ENCODE results near the gene HOXC5.

The HOXC5 gene

GRCh38 chr12:54047964-54048303 lies 15.1 kb downstream of the HOXC5 start:
- H3K4me3 ChIP-seq (ENCODE audit: low read depth, low read length): no peak overlapping the region
- TF ChIP-seq CTCF (IDR thresholded peaks at IDR 0.05; ENCODE audit: low read depth, low read length, missing control alignments): no peak
- DNase-seq (ENCODE audit: low read depth): no peak

GRCh38 chr12:54048406-54049093 lies 15.7 kb downstream of the HOXC5 start:
- no peak for DNase-seq (ENCODE audit: low read depth)
- TF ChIP-seq CTCF (IDR thresholded peaks at IDR 0.05; ENCODE audit: low read depth, low read length, missing control alignments): no peak
- H3K4me3 ChIP-seq (ENCODE audit: low read depth, low read length): no peak overlapping the region

- DNase-seq (ENCODE audit: low read depth): no peak
- H3K4me3 ChIP-seq (ENCODE audit: low read depth, low read length): no peak overlapping the region
- TF ChIP-seq CTCF (IDR thresholded peaks at IDR 0.05; ENCODE audit: low read depth, low read length, missing control alignments): no peak
These were observed 16.3 kb downstream of the HOXC5 start for GRCh38 chr12:54049108-54049507.

GRCh38 chr12:54050482-54050810 lies 17.6 kb downstream of the HOXC5 start:
- DNase-seq (ENCODE audit: low read depth): no peak
- no peak for TF ChIP-seq CTCF (IDR thresholded peaks at IDR 0.05; ENCODE audit: low read depth, low read length, missing control alignments)
- no peak overlapping the region for H3K4me3 ChIP-seq (ENCODE audit: low read depth, low read length)

- DNase-seq (ENCODE audit: low read depth): no peak
- TF ChIP-seq CTCF (IDR thresholded peaks at IDR 0.05; ENCODE audit: low read depth, low read length, missing control alignments): no peak
- no peak overlapping the region for H3K4me3 ChIP-seq (ENCODE audit: low read depth, low read length)
These were observed 18.4 kb downstream of the HOXC5 start for GRCh38 chr12:54051026-54051842.

GRCh38 chr12:54051874-54052437 lies 19.1 kb downstream of the HOXC5 start:
- DNase-seq (ENCODE audit: low read depth): no peak
- H3K4me3 ChIP-seq (ENCODE audit: low read depth, low read length): no peak overlapping the region
- TF ChIP-seq CTCF (IDR thresholded peaks at IDR 0.05; ENCODE audit: low read depth, low read length, missing control alignments): no peak
